Hematopoietic multipotent progenitor cell treated with erythropoietin and hydrocortisone succinate and interleukin-3 and kit ligand, for 4 days (in vitro differentiated cells): ENCODE data around the gene DCLRE1A.

ENCODE experiments used
- DNase-seq: peaks from one replicate; pipeline ENCODE4 v3.0.0-alpha.2; 2015

Gene DCLRE1A

DNA sequence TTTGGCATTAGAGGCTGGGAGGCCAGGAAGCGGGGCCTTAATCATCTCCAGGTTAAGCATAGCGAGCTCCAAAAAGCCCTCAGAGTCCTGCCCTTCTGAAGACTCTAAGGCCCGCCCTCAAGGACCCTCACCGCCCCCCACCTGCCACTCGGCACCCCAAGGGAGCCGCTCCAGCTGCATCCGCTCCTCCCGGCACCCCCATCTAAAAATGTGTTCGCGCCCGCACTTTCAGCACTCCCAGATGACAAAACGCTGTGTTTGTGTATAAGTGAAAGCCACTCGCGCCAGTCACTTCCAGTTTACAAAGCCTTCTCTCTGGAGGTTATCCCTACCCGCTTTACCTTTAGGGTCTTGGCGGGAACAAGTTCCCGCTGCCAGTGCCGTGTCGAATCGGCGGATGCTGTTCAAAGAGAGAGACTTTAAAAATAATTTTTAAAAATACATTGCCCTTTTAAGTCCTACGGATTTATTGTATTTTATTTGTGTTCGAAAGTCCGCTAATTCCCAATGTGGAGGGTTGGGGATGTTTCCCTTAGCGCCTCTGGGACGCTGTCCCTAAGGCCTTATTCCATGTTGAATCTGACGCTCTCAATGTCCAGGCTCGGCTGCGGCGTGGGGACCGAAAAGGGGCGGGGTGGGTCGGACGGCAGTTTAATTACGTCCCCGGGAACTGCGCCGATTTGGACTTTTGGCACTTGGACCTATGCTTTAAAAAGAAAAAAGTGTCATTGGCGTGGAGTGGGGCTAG, at the start of gene DCLRE1A, which contains the start of gene NHLRC2:
DCLRE1A (minus strand) TSS at position 70 of the 748 bp plus-strand sequence. CDS start 900 bp downstream, outside the sequence.
NHLRC2 (plus strand) TSS at position 649 of the 748 bp plus-strand sequence. CDS start 212 bp downstream, outside the sequence.
- DNase-seq = peak; percentile 93

DNA sequence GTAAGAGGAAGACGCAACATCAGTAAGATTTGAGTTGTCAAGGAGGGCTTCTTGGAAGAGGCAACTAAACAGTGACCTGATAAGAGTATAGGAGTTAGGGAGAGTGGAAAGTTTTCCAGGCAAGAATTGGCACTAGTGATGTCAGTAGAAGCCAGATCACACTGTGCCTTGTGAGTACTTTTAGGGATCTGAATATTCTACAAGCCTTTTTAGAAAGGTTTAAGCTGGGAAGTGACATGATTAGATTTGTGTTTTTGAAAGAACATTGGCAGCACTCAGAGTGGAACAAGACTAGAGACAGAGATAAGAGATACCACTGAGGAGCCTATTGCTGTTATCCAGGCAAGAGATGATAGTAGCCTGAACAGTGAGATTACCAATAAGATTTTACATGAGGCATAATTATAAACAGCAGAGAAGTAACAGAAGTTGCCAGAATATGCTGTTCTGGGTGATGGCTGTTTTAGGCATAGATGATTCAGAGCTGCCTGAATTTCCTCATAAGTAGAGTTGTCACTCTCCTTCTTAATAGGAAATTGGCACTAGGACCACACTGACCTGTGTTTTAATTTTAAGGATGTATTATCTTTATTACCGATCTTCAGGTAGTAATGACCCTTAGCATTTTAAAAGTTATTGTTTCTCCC, 46.2 kb upstream of the DCLRE1A start:
- DNase-seq = no peak

DNA sequence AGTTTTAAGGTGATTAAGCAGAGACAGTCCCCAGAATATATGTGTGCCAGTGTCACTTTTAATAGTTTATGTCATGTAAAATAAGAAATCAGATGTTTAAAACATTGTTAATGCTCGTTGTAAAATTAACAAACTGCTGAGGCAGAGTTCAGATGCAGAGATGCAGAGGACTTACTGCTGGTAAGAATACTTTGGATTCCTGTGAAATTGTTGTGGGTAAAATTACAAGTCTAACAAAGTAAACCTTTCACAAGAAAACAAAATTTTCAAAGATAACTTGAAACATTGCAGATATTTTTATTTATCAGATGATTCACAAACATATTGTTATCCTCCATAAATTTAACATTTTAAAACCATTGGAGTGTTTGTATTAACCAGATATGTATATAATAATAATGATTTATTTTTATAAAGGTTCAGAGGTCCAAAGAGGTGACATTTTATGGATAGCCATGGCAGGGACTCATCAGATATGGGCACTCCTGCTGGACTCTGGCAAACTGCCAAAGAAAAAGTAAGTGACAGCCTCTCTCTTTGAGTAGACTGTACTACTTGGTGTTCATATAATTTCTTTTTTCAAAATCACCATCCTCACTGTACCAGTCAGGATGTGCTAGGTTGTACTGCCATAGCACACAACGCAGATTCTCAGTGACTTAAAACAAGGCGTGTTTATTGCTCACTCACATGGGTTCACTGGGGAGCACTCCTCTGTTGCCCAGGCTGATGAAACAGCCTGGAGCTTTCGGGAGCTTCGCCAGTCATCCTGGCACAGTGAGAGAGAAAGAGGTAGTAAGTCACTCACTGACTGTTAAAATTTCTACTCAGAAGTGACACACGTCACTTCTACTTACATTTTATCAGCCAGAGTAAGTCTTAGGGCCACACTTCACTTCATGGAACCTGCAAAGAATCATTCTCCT, 44.1 kb upstream of the DCLRE1A start:
- peak; percentile 36 for DNase-seq

DNA sequence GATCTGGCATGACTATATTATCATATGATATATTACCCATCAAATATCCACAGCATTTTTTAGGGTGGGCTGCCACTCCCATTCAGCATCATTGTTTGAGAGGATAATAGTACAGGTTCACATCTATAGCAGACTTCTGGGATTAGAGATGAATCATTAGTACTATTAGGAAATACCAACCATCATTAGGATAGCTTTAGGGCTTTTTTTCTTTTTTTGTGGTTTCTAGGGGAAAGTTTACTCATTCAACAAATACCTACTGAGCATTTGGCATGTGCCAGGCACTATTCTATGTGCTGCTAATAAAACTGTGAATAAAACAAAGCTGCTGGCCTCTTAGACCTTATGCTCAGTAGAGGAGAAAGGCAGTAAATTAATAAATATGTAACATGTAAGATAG, 41.1 kb upstream of the DCLRE1A start:
- DNase-seq = no peak

DNA sequence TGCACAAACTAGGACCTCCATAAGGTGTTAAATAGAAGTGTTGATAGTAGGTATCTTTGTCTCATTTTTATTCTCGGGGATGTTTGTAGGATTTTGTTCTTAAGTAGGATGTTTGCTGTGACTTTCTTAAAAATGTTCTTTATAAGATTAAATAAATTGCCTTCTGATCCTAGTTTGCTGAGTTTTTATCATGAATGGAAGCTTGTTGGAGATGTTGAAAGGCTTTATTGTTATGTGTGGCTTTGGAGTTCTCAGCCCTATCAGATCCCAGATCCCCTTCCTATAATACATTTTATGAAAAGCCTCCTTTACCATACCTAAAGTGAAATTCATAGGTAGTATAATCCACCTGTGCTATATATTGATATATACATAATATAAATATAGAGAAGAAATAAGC, 40.7 kb upstream of the DCLRE1A start:
- DNase-seq = no peak

DNA sequence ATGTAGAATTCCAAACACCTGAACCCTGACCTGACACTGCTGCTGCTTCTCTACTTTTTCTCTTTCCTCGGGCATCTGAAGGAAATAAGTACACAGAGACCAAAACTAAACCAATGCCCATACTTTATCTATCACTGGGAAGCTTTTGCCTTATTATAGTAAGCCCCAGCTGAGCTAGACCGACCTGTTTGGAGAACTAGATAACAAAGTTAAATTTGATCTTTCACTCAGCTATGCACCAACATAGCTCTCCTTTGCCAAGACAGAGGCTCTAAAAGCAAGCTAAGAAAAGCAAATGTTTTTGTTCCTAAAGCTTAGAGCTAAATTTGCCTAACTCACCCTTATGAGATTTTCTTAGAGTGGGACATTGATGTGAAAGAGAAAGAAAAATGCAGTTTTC, 39.7 kb upstream of the DCLRE1A start:
- no peak for DNase-seq

DNA sequence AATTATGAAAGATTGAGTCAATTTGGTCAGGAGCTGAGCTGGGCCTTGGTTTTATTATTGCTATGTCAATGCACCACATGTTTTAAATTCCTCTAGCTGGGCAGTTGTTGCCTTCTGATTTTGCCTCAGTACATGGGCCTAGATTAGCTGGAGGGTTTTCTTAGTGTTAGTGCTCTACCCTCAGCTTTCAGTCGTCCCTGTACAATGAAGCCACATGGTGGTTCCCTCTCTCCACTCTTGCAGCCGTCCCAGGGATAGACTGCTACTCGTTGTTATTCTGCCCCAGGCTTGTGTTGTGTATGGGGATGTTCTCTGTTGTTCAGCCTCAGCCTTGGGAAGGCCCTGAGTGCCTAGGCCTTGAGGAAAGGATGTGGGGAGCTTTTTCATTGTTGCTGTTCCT, 37.6 kb upstream of the DCLRE1A start:
- DNase-seq = no peak

DNA sequence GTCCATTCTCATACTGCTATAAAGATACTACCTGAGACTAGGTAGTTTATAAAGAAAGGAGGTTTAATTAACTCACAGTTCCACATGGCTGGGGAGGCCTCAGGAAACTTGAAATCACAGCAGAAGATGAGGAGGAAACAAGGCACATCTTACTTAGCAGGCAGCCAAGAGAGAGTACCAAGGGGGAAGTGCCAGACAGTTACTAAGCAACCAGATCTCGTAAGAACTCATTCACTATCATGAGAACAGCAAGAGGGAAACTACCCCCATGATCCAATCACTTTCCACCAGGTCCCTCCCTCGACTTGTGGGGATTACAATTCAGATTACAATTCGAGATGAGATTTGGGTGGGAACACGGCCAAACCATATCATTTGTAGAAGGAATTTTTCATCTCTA, 36.9 kb upstream of the DCLRE1A start:
- peak; percentile 20 for DNase-seq

DNA sequence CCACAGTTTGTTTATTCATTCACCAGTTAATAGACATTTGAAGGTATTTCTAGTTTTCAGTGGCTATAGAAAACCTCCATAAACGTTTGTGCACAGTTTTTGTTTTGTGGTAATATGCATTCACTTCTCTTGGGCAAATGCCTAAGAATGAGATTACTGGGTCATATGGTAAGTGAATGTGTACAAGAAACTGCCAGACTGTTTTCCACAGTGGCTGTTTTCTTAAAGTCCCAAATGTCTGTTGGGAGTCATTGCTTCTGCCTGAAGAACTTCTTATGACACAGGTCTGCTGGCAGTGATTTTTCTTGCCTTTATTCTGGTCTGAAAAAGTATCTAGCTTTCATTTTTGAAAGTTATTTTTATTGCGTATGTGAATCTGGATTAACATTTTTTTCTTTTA, 36.0 kb upstream of the DCLRE1A start:
- DNase-seq = no peak

DNA sequence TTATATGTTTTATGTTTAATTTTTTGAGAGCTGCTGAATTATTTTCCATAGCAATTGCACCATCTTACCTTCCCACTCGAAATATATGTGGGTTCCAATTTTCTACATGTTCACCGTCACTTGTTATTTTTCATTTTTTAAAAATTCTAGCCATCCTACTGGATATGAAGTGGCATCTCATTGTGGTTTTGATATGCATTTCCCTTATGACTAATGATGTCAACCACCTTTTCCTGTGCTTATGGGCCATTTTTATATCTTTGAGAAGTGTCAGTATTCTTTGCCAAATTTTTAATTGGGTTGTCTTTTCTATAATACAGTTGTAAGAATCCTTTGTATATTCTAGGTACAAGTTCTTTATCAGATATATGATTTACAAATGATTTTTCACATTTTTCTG, 28.4 kb upstream of the DCLRE1A start:
- peak; percentile 31 for DNase-seq

DNA sequence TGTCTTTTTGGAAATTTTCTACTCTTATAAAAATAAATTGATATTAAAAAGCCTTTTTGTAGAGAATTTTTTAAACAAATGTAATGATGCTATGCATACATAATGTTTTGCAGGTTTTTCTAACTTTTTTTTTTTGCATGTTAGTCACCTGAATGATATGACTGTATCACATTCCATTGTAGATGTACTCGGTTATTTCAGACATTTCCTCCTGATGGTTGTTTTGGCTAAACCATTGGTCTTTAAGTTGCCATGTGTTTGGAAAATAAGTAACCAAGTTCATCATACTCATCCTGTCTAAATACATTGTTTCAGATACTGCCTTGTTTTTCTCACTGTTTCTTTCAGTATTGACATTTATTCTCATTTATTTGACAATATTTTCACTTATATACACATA, 26.4 kb upstream of the DCLRE1A start:
- DNase-seq = no peak

DNA sequence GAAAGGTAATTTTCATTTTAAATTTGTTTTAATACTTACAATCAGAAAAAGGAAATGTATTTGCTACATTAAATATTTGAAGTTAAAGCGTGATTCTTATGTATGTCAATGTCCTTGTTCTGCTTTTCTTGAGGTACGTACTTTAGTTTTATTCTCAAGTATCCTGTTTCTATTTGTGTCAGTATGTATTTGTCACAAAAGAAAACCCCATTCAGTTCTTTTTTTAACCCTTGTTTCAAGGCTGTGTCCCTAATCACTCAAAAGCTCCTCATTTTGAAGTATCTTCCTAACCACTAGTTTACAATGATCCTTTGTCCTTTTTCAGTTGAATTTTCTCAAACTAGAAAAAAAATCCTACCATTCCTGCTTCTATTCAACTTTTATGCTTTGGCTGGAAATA, 25.8 kb upstream of the DCLRE1A start:
- DNase-seq = no peak

DNA sequence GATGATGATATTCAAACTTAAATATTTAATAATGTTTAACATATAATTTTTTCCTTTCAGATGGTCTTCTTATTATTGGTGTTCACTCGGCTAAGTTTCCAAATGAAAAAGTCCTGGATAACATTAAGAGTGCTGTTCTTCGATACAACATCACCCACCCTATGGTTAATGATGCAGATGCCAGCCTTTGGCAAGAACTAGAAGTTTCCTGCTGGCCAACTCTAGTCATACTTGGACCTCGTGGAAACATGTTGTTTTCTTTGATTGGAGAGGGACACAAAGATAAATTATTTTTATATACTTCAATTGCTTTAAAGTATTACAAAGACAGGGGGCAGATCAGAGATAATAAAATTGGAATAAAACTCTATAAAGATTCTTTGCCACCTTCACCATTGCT, 22.6 kb upstream of the DCLRE1A start:
- DNase-seq = no peak

DNA sequence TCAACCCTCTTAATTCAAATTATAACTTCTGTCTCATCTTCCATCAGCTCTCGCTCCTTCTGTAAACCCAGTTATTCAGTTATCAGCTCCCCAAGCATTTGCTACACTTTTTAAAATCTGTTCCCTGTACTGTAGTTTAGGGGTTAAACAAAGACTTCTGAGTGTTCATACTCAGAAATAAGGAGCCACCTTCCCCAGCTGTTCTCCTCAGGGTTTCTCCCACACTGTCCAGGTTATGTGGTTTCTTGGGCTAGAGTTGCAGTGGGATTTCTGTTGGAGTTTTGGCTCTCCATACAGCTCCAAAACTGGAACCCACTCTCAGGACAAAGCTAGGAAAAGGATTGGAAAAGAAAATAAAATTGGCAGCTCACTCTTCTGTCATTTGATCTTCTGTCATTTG, 21.3 kb upstream of the DCLRE1A start:
- DNase-seq = no peak

DNA sequence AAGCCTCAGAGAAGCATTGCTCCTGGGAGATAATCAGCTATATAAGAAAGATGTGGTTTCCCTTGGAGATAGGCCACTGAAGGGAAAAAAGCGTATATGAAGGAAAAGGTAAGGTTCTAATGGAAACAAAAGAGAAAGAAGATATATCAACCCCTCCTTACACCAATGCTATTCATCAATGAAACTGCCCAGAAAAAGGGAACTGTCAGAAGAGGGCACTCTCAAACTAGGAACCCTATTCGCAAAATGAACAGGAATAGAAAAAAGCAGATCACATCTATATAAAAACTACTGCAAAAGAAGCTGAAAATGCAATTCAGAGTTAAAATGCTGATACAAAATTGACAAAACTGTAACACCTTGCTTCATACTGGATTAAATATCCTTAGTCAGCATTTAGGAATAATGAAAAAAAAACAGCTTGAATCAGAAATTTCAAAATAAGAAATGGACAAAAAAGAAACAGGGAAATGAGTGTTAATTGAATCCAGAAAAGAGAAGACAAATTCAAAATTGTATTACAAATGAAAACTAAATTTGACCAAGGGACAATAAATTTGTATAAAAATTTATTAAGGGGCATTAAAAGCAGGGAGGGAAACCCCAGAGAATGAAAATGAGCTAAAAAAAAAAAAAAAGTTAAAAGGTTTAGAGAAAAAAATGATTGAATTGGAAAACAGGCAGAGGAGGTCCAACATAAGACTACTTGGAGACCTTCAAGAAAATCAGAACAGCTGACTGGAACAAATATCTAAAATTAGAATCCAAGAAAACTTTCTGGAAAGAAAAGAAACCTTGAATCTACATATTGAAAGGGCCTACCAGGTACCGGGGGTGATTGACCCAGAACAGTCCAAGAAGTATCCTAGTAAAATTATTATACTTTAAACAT, 18.5 kb upstream of the DCLRE1A start:
- peak; percentile 35 for DNase-seq

DNA sequence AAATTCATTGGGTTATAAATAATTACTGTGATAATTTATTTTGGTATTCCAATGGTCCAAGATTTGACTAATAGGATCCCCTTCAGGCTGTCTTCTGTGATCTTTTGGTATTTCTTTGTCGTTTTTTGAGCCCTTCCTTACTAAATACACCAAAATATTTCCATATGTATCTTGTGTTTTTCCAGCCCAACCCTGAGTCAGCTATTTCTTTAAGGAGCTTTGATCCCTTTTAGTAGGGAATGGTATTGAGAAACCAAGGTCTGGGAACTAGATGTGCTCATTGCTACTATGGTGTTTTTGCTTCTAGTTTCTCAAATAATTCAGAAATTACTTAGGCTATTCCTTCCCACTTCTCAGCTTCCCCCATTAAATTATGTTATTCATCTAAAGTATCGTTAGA, 15.9 kb upstream of the DCLRE1A start:
- DNase-seq = no peak

DNA sequence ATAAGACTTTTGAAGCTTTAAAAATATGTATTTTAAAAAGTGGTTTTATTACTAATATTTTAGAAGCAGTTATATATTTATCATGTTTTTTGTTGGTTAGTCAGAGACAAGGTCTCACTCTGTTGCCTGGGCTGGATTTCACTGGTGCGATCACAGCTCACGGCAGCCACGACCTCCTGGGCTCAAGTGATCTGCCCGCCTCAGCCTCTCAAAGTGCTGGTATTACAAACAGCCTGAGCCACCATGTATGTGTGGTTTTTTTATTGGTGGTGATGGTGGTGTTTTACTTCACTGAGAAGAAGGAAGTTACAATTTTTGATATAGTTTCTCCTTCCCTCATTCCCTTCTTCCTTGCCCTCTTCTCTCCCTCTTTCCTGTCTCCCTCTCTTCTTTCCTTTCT, 14.0 kb upstream of the DCLRE1A start:
- DNase-seq = no peak

DNA sequence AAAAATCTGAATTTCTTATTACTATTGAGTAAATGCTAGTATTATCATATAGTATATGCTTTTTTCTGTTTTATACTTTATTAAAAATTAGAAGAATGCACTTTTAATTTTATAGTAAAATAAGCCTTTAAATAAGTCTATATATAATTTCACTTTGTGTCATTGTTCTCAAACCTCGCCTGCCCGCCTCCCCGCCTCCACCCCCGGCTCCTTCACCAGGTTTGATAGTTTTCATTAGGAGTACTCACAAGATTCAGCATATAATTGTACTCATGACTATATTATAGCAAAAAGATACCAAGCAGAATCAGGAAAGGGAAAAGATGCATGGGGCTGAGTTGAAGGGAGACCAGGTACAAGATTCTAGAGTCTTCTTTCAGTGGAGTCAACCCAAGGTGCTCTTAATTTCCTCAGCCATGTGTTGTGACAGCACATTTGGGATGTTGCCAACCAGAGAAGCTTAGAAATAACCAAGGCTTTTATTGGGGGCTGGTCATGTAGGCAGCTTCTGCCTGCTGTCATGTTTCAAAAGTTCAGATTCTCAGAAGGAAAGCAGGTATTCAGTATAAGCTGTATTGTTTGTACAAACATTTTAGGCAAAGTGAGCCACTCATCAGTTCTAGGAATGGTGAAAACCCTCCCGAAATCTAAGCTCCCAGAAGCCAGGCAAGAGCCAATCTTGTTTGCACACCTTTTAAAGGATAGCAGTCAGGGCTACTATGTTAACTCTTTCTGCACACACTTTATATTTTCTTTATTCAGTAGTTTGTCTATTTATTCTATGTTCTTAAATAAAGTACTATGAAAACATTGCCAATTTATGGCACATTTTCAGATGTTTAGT, 12.9 kb upstream of the DCLRE1A start:
- DNase-seq = peak; percentile 42

DNA sequence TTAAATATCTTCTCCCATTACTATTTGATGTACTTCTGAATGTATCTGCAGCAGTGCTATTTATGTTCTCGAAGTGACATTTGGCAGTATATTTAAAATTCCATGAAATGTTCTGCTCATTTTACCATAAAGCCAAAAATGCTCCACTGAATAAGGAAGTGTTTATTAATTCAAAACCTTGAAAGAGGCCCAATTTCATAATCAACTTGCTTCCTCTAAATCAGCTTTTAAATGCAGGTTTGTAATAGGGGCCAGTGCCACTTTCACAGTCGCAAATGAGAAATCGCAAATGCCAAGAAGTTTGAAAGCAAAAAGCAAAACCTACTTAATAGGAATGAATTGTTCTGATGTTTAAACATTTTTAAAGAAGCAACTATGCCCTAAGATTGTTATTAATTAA, 12.0 kb upstream of the DCLRE1A start:
- DNase-seq = peak; percentile 67

DNA sequence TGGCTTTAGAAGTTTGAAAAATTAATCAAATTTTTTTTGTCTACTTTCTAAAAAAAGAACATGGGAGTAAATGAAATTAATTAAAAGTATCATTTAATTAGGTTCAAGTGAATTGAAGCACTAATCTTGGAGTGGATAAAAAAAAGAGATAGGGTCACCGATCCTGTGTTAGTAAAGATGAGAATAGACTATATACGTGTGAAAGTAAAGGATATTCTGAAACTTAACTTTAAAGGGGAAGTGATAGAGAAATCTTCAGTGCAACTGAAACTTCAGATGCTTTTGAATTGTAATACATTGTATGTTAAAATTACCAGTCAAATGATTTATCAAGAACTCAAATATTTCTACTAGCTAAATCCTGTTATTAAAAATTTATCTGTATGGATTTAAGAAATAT, 5.4 kb upstream of the DCLRE1A start:
- DNase-seq = no peak

DNA sequence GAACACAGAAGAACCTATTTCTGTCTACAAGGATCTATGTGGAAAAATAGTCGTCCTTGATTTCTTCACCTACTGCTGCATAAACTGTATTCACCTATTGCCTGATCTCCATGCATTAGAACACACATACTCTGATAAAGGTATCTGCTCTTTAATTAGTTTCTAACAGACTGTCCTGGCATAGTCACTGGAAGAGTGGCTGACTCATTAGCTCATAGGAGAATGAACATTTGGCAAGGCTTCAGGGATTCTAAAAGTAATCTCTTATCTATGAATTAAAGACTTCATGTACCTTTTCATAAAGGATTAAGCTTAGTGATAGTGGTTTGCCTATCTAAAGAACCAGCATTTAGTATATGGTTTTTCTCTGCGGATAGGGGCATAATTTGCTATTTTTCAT, 4.7 kb upstream of the DCLRE1A start:
- peak; percentile 81 for DNase-seq
